Renal pelvis (tissue), 4 donors: ENCODE measurements around the gene TXLNB. TPM values are rescaled to one million over a fixed set of nuclear protein-coding genes. Genes with fewer than 3 reads are reported as not detected.

ENCODE experiments used
- DNase-seq: peaks from one replicate; pipeline ENCODE4 v3.0.0-alpha.2; 2013
- polyA plus RNA-seq, 3 donors: library from polyadenylated mRNA; unstranded; fragments of 120-200 nt; gene quantifications; one replicate each; pipeline ENCODE4 v1.2.1, GENCODE V29; 2013; ENCODE audit not compliant: insufficient read length in 3 of 3

The TXLNB gene
- polyA plus RNA-seq, 3 donors = 0.89 to 1.9 (median 1.6) TPM

GRCh38 chr6:139275279-139276055 is 16.3 kb downstream of the TXLNB start:
- no peak for DNase-seq

- no peak for DNase-seq
These were observed 20.7 kb downstream of the TXLNB start for GRCh38 chr6:139271056-139271455.

- no peak for DNase-seq
These were observed 21.5 kb downstream of the TXLNB start for GRCh38 chr6:139270249-139270648.

GRCh38 chr6:139265512-139266190 is 26.1 kb downstream of the TXLNB start:
- no peak for DNase-seq

- DNase-seq = no peak
These were observed 29.1 kb downstream of the TXLNB start for GRCh38 chr6:139262519-139263300.

- no peak for DNase-seq
These were observed 33.9 kb downstream of the TXLNB start for GRCh38 chr6:139257821-139258398.

- DNase-seq = no peak
These were observed 34.5 kb downstream of the TXLNB start for GRCh38 chr6:139257291-139257690.

GRCh38 chr6:139256087-139256486 is 35.7 kb downstream of the TXLNB start:
- DNase-seq = no peak

GRCh38 chr6:139254196-139254595 is 37.6 kb downstream of the TXLNB start:
- DNase-seq = no peak

- DNase-seq = no peak
These were observed 38.1 kb downstream of the TXLNB start for GRCh38 chr6:139253656-139254055.

GRCh38 chr6:139251691-139252390 is 40.0 kb downstream of the TXLNB start:
- DNase-seq = no peak

GRCh38 chr6:139251045-139251690 is 40.6 kb downstream of the TXLNB start:
- no peak for DNase-seq

- no peak for DNase-seq
These were observed 41.3 kb downstream of the TXLNB start for GRCh38 chr6:139250296-139251044.

- no peak for DNase-seq
These were observed 42.4 kb downstream of the TXLNB start for GRCh38 chr6:139249395-139249794.

- no peak for DNase-seq
These were observed 42.9 kb downstream of the TXLNB start for GRCh38 chr6:139248911-139249310.

GRCh38 chr6:139247618-139248017 is 44.2 kb downstream of the TXLNB start:
- no peak for DNase-seq

- no peak for DNase-seq
These were observed 48.3 kb downstream of the TXLNB start for GRCh38 chr6:139243536-139243935.

- DNase-seq = no peak
These were observed 49.1 kb downstream of the TXLNB start for GRCh38 chr6:139242457-139243240.
